A673 (cell line): ENCODE measurements around the gene STAG1. TPM values are rescaled to one million over a fixed set of nuclear protein-coding genes. Genes with fewer than 3 reads are reported as not detected.
"Not testable (repeated sequence)": the region's sequence is repeated elsewhere in the genome, so short reads cannot be mapped to it uniquely, and the experiment has no call there.

Source experiments
- BruUV-seq: library from RNA; stranded (reverse); fragments of 400-500 nt; replicated peaks from 2 replicates; lab custom pipeline; 2021; lab: Mats Ljungman, UMichigan
- CTCF ChIA-PET: fragments of 300-600 bp; sonication (Branson Sonifier 250); formaldehyde crosslinking; loops from one replicate; lab custom pipeline; 2022; ENCODE audit warnings: antibody characterized with exemption; lab: Charles Lee
- POLR2A ChIA-PET: fragments of 300-600 bp; sonication (Branson Sonifier 250); formaldehyde crosslinking; loops from one replicate; lab custom pipeline; 2022; ENCODE audit warnings: antibody characterized with exemption; ENCODE audit not compliant: low non-redundant PET; lab: Charles Lee
- DNase-seq: peaks from one replicate; pipeline ENCODE4 v3.0.0-alpha.2; 2015; ENCODE audit warnings: low spot score
- H3K27ac ChIP-seq: fragments of 200-600 bp; sonication (generic); 2 replicates; pipeline ENCODE4 v1.5.1; 2016; ENCODE audit warnings: mixed run types, low read depth, mild to moderate bottlenecking, mixed read lengths, antibody characterized with exemption, low read length; ENCODE audit not compliant: poor library complexity, severe bottlenecking
- H3K27me3 ChIP-seq: fragments of 200-600 bp; sonication (generic); replicated peaks from 2 replicates; pipeline ENCODE4 v1.6.1; 2017; ENCODE audit warnings: mixed run types, low read depth, mild to moderate bottlenecking, mixed read lengths, antibody characterized with exemption, low read length; ENCODE audit not compliant: insufficient read depth, poor library complexity
- H3K36me3 ChIP-seq: fragments of 200-600 bp; sonication (generic); 2 replicates; pipeline ENCODE4 v1.6.1; 2016; ENCODE audit warnings: mixed run types, mild to moderate bottlenecking, mixed read lengths, antibody characterized with exemption, low read length; ENCODE audit not compliant: insufficient read depth, poor library complexity, severe bottlenecking
- H3K4me1 ChIP-seq: fragments of 200-600 bp; sonication (generic); 2 replicates; pipeline ENCODE4 v1.6.1; 2017; ENCODE audit warnings: mixed run types, mild to moderate bottlenecking, mixed read lengths, antibody characterized with exemption, low read length; ENCODE audit not compliant: insufficient read depth, poor library complexity, severe bottlenecking
- H3K4me3 ChIP-seq: fragments of 200-600 bp; sonication (generic); 2 replicates; pipeline ENCODE4 v1.5.1; 2016; ENCODE audit warnings: low read depth, mixed run types, mild to moderate bottlenecking, mixed read lengths, low read length; ENCODE audit not compliant: poor library complexity, severe bottlenecking
- H3K9me3 ChIP-seq: fragments of 200-600 bp; sonication (generic); 2 replicates; pipeline ENCODE4 v1.6.1; 2016; ENCODE audit warnings: mixed run types, low read depth, mild to moderate bottlenecking, mixed read lengths, antibody characterized with exemption, low read length; ENCODE audit not compliant: poor library complexity, severe bottlenecking
- EZH2 ChIP-seq: fragments of 200-600 bp; sonication (generic); IDR thresholded peaks from 2 replicates; pipeline ENCODE4 v1.6.1; 2017; ENCODE audit warnings: borderline replicate concordance, low read depth, mild to moderate bottlenecking, mixed read lengths, antibody characterized with exemption, low read length; ENCODE audit not compliant: poor library complexity, severe bottlenecking
- intact Hi-C: fragments of 100-400 bp; cut with micrococcal nuclease; formaldehyde crosslinking; loops from one replicate; pipeline ENCODE4 v1.10.0; 2022; ENCODE audit not compliant: unreplicated experiment
- total RNA-seq: library from RNA; stranded (reverse); gene quantifications from 2 replicates; pipeline ENCODE4 v1.2.3, GENCODE V29; 2021
- TF ChIP-seq, protein P1 (sequence below): fragments of 300-800, 200-600 bp; sonication (generic); conservative IDR thresholded peaks from 2 replicates; pipeline ENCODE4 v1.5.1; 2017; ENCODE audit warnings: low read depth, mild to moderate bottlenecking, antibody characterized with exemption, low read length, moderate library complexity, mixed read lengths

The STAG1 gene
- total RNA-seq, 1 experiment from 2014 or later, result 47.4 TPM

DNA sequence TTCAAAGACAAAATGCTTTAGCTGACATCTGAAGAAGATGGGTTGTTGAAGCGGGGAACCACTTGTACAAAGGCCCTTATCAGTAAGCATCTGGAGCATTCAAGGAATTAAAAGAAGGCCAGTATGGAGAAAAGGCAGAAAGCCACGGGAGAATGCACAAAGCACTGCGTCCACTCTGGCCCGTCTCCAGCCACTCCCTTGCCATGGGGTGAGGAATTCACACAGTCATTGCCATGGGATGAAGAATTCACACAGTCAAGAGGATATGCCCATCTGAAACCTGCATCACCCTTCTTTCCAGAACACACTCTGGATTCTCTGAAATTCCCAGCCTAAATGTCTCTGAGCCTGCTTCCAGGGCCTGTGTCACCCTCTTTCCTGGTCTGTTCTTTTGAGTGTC, 26.7 kb upstream of the STAG1 start:
- POLR2A ChIA-PET, result no interaction called here
- Histone ChIP-seq H3K27me3 (no peaks in the 10 kb centered on the region), H3K36me3 (no peaks in the 10 kb centered on the region), H3K4me1 (no peaks in the 10 kb centered on the region), H3K4me3 (no peak overlapping the region), H3K9me3 (no peaks in the 10 kb centered on the region), H3K27ac (no peak overlapping the region)
- BruUV-seq, result no TSS peak
- DNase-seq, result no peak
- CTCF ChIA-PET, result no interaction called here
- TF ChIP-seq EZH2, result no peak
- TF ChIP-seq, protein P1, sequence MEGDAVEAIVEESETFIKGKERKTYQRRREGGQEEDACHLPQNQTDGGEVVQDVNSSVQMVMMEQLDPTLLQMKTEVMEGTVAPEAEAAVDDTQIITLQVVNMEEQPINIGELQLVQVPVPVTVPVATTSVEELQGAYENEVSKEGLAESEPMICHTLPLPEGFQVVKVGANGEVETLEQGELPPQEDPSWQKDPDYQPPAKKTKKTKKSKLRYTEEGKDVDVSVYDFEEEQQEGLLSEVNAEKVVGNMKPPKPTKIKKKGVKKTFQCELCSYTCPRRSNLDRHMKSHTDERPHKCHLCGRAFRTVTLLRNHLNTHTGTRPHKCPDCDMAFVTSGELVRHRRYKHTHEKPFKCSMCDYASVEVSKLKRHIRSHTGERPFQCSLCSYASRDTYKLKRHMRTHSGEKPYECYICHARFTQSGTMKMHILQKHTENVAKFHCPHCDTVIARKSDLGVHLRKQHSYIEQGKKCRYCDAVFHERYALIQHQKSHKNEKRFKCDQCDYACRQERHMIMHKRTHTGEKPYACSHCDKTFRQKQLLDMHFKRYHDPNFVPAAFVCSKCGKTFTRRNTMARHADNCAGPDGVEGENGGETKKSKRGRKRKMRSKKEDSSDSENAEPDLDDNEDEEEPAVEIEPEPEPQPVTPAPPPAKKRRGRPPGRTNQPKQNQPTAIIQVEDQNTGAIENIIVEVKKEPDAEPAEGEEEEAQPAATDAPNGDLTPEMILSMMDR, result no peak
- intact Hi-C loops, result no loop called here

DNA sequence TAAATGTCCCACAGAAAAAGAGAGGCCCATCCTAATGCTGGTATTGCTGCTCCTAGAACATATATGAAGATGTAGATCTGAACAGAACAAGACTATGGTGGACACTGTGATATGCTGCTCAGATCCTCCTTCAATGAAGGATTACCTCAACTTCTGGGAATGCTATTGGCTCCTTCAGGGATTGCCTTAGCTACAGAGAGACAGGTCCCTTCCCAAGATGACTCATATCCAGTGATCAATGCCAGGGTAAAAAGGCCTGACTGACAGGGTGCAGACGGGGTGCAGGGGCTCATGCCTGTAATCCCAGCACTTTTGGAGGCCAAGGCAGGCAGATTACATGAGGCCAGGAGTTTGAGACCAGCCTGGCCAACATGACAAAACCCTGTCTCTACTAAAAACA, 20.5 kb upstream of the STAG1 start:
- Histone ChIP-seq H3K9me3 (no peaks in the 10 kb centered on the region), H3K27ac (no peak overlapping the region), H3K27me3 (no peaks in the 10 kb centered on the region), H3K4me3 (no peak overlapping the region), H3K4me1 (no peaks in the 10 kb centered on the region), H3K36me3 (no peaks in the 10 kb centered on the region)
- TF ChIP-seq, protein P1, result no peak
- TF ChIP-seq EZH2, result no peak
- no TSS peak for BruUV-seq
- DNase-seq, result no peak
- intact Hi-C loops, result no loop called here
- POLR2A ChIA-PET, result no interaction called here
- CTCF ChIA-PET, result interaction anchor here (1.0 kb wide), 1 partner anchor 20 kb away, joined by 4 read pairs; the partner anchor contains the start of gene STAG1

DNA sequence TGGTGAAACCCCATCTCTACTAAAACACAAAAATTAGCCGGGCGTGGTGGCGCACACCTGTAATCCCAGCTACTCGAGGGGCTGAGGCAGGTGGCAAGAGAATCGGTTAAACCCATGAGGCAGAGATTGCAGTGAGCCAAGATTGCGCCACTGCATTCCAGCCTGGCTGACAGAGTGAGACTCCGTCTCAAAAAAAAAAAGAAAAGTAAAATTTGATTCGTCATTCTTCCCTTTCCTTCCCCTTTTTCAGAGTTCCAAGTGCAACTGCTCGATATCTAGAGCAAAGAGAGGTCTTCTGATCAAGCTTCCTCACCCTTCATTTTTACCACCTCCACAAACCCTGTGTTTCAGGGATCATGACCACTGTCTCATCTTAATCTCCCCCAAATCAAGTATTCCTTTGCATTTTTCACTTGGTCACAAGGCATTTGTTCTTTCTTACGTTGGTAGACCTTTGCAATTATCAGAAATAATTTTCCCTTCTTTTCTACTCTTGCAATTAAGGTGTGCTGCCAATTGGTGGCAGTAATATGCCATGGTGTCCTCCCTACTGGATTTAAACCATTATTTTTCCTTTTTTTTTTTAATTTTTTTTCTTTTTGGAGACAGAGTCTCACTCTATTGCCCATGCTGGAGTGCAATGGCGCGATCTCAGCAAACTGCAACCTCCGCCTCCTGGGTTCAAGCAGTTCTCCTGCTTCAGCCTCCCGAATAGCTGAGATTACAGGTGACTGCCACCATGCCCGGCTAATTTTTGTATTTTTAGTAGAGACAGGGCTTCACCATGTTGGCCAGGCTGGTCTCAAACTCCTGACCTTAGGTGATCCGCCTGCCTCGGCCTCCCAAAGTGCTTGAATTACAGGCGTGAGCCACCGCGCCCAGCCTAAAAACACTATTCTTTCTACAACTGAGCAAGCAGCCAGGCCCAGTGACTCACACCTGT, 6.3 kb upstream of the STAG1 start:
- H3K36me3 ChIP-seq, H3K27ac ChIP-seq, BruUV-seq, H3K4me3 ChIP-seq, H3K4me1 ChIP-seq, POLR2A ChIA-PET, H3K27me3 ChIP-seq, intact Hi-C loops: not testable (repeated sequence)
- CTCF ChIA-PET, result interaction anchor here (2.4 kb wide), 1 partner anchor 256 kb away, joined by 10 read pairs; no protein-coding TSS in a partner anchor
- H3K9me3 ChIP-seq, result peaks cover 14% of the 10 kb centered on the region
- TF ChIP-seq, protein P1, result peak; percentile 73
- DNase-seq, result peak; percentile 33
